ENCODE results near the gene OR6Y1. TPM values are rescaled to one million over a fixed set of nuclear protein-coding genes. Genes with fewer than 3 reads are reported as not detected.

Gene OR6Y1
- total RNA-seq, 1 experiment from 2014 or later: not detected

DNA sequence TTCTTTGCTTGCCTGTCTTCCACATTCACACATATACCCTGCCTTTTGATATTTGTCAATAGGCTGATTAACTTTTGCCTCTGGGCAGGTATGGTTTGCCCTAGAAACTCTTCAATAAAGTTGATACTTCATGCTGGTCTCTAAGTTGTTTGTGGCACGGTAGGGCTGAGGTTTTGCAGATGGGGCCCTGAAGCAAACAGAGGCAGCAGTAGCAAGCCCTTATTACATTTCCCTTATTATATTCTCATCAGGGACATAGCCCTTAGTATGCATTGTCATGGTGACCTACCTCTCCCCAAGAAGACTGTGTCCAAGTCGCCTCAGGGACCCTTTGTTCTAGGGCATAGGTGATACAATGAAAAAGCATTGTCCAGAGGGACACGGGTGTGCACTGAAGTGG is 16.3 kb upstream of the OR6Y1 start, which contains the start of gene OR6P1 (continued):
- TF ChIP-seq, protein P1, sequence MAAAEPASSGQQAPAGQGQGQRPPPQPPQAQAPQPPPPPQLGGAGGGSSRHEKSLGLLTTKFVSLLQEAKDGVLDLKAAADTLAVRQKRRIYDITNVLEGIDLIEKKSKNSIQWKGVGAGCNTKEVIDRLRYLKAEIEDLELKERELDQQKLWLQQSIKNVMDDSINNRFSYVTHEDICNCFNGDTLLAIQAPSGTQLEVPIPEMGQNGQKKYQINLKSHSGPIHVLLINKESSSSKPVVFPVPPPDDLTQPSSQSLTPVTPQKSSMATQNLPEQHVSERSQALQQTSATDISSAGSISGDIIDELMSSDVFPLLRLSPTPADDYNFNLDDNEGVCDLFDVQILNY (CRISPR knock-in tag; IDR thresholded peaks at IDR 0.05): no peak
- TF ChIP-seq TCF7 (CRISPR knock-in tag; IDR thresholded peaks at IDR 0.05; ENCODE audit: low read depth) (no peak), RORB (CRISPR knock-in tag; IDR thresholded peaks at IDR 0.05) (no peak), TEAD1 (CRISPR knock-in tag; IDR thresholded peaks at IDR 0.05) (no peak)
- TF ChIP-seq, protein P2, sequence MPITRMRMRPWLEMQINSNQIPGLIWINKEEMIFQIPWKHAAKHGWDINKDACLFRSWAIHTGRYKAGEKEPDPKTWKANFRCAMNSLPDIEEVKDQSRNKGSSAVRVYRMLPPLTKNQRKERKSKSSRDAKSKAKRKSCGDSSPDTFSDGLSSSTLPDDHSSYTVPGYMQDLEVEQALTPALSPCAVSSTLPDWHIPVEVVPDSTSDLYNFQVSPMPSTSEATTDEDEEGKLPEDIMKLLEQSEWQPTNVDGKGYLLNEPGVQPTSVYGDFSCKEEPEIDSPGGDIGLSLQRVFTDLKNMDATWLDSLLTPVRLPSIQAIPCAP (CRISPR knock-in tag; IDR thresholded peaks at IDR 0.05): no peak

DNA sequence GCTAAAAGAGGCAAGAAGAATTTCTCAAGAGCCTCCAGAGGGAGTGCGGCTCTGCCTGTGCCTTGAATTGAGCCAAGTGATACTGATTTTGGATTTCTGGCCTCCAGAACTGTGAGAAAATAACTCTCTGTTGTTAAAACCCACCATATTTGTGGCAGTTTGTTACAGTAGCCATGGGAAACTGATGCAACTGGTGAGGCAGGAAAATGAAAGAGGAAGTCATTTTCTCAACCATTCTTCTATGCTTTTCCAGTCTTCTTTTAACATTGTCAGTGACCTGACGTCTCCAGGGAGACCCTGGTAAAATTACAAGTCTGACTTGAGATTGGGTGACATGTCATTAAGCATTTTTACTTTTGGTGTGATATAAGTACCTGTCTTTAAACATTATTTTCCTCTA is 10.4 kb upstream of the OR6Y1 start:
- DNase-seq (ENCODE audit: low spot score): no peak
- TF ChIP-seq ZNF532 (CRISPR knock-in tag; IDR thresholded peaks at IDR 0.05; ENCODE audit: borderline replicate concordance): no peak
- TF ChIP-seq TEAD1 (CRISPR knock-in tag; IDR thresholded peaks at IDR 0.05): no peak
- no peak for TF ChIP-seq FOXK1 (CRISPR knock-in tag; IDR thresholded peaks at IDR 0.05)
- TF ChIP-seq JUN (CRISPR knock-in tag; IDR thresholded peaks at IDR 0.05): no peak
- no peak for TF ChIP-seq GTF2I (CRISPR knock-in tag; conservative IDR thresholded peaks at IDR 0.05)
- TF ChIP-seq ATF6 (CRISPR knock-in tag; IDR thresholded peaks at IDR 0.05): no peak
- TF ChIP-seq FOXJ3 (CRISPR knock-in tag; IDR thresholded peaks at IDR 0.05; ENCODE audit: borderline replicate concordance): no peak
- no peak for TF ChIP-seq GABPB1 (CRISPR knock-in tag; IDR thresholded peaks at IDR 0.05)
- TF ChIP-seq, protein P3, sequence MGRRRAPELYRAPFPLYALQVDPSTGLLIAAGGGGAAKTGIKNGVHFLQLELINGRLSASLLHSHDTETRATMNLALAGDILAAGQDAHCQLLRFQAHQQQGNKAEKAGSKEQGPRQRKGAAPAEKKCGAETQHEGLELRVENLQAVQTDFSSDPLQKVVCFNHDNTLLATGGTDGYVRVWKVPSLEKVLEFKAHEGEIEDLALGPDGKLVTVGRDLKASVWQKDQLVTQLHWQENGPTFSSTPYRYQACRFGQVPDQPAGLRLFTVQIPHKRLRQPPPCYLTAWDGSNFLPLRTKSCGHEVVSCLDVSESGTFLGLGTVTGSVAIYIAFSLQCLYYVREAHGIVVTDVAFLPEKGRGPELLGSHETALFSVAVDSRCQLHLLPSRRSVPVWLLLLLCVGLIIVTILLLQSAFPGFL (CRISPR knock-in tag; IDR thresholded peaks at IDR 0.05; ENCODE audit: borderline replicate concordance): no peak
- TF ChIP-seq ZNF232 (CRISPR knock-in tag; IDR thresholded peaks at IDR 0.05): no peak
- no peak overlapping the region for H3K4me3 Mint-ChIP-seq
- POLR2A ChIA-PET: no interaction called here
- H3K9me3 Mint-ChIP-seq: peaks cover 6% of the 10 kb centered on the region
- no peaks in the 10 kb centered on the region for H3K4me1 Mint-ChIP-seq
- no peak for ATAC-seq
- CTCF ChIA-PET: no interaction called here
- no peak overlapping the region for H3K27ac Mint-ChIP-seq
- H3K27me3 Mint-ChIP-seq (ENCODE audit: low read depth): no peaks in the 10 kb centered on the region
- H3K36me3 Mint-ChIP-seq: no peaks in the 10 kb centered on the region

GRCh38 chr1:158563853-158564252 is 9.6 kb upstream of the OR6Y1 start:
- no peaks in the 10 kb centered on the region for H3K4me1 Mint-ChIP-seq
- no peaks in the 10 kb centered on the region for H3K36me3 Mint-ChIP-seq
- no peak overlapping the region for H3K27ac Mint-ChIP-seq
- H3K9me3 Mint-ChIP-seq: peaks cover 6% of the 10 kb centered on the region
- ChIA-PET POLR2A (no interaction called here), CTCF (no interaction called here)
- no peaks in the 10 kb centered on the region for H3K27me3 Mint-ChIP-seq (ENCODE audit: low read depth)
- H3K4me3 Mint-ChIP-seq: no peak overlapping the region
- no peak for TF ChIP-seq MXD4 (CRISPR knock-in tag; IDR thresholded peaks at IDR 0.05; ENCODE audit: borderline replicate concordance)
- DNase-seq (ENCODE audit: low spot score) (no peak), ATAC-seq (no peak)
